ENCODE results near the gene IRF2. TPM values are rescaled to one million over a fixed set of nuclear protein-coding genes. Genes with fewer than 3 reads are reported as not detected.

IRF2 gene
- total RNA-seq, 1 experiment from 2014 or later, result 10.7 TPM

DNA sequence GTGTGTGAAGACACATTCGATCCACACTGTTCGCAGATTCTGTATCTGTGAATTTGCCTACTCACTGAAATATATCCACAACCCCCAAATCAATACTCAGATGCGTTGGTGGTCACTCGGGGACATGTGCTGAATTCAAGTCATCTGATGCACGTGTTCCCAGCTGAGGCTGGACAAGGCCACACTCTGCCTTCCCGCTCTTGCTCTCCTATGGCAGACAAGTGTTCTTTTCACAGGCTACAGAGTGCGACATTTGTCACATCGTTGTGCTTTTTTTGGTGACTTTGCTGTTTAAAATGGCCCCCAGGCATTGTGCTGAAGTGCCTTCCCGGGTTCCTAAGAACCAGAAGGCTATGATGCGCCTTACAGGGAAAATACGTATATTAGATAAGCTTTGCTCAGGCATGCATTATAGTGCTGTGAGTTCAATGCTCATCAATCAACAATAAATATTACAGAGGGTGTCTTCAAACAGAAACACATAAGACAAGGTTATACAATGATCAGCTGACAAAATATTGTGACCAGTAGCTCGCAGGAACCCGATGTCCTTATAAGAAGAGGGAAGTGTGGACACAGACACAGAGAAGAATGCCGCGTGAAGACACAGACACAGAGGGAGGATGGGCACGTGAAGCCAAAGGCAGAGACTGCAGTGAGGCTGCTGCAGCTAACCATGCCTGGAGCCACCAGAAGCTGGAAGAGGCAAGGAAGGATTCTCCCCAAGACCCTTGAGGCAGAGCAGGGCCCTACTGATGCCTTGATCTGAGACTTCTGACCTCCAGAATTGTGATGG is 42.0 kb downstream of the IRF2 start:
- DNase-seq (ENCODE audit: low read depth), result no peak

DNA sequence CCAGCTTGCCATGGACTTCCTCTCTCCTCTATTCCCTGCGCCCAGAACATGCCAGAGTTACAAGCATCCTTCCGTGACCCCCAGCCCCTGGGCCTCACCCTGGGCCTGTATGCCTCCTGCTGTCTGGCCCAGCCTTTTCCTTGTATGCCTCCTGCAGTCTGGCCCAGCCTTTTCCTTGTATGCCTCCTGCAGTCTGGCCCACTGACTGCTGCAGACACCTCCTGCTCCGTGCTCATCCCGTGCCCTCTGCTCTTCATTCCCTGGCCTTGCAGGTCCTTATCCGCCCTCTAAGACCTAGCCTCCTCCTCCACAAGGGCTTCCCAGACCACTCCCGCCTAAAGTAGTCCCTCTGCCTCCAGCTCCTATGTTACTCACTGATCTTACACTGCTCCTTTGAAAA is 44.2 kb downstream of the IRF2 start:
- DNase-seq (ENCODE audit: low read depth), result no peak

DNA sequence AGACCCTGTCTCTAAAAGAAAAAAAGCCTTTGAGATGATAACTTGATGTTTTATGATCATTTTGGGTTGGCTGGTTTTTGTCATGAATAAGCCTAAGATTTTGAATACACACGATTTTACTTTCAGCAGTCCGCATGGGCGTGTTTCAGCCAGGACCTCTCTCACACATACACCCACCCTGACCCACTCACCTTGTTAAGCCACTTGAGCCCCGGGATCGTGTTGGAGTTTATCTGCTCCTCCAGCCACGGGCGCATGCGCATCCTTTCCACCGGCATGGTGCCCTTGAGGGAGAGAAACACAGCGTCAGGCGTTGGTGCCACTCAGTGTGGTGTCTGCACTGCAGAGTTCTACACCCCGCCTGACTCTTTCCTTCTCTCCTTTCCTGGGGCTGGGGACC is 45.6 kb downstream of the IRF2 start:
- no peak for DNase-seq (ENCODE audit: low read depth)

DNA sequence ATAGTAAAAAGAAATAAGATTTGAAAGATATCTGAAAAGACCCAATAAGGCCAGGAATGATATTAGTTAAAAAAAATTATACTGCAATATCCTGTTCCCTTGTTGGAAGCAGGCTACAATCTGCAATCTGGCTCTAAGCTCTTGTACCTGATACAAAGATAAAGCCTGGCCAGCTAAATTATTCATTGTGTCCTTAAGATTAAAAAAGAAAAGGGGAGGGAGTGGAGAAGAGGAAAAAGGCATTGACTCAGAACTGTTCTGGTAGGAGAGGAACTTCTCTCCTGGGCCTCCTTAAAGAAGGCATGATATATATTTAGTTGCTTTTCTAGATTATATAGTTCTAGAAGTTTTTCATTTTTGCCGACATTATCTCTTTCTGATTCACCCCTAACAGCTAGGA is 46.7 kb downstream of the IRF2 start:
- no peak for DNase-seq (ENCODE audit: low read depth)

DNA sequence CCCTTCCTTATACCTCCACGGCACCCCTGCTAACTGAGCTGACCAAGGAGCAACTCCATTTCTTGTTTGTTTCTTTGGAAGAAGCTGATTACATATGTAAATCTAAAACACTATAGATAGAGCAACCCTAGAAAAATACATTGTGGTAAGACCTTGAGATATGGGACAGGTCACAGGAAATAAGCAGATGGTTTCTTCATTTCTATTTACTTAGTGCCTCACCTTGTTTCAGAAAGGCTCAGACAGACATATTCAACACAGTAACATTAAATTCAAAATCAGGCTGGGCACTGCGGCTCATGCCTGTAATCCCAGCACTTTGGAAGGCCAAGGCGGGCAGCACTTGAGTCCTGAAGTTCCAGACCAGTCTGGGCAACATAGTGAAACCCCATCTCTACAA is 47.3 kb downstream of the IRF2 start:
- DNase-seq (ENCODE audit: low read depth), result no peak

DNA sequence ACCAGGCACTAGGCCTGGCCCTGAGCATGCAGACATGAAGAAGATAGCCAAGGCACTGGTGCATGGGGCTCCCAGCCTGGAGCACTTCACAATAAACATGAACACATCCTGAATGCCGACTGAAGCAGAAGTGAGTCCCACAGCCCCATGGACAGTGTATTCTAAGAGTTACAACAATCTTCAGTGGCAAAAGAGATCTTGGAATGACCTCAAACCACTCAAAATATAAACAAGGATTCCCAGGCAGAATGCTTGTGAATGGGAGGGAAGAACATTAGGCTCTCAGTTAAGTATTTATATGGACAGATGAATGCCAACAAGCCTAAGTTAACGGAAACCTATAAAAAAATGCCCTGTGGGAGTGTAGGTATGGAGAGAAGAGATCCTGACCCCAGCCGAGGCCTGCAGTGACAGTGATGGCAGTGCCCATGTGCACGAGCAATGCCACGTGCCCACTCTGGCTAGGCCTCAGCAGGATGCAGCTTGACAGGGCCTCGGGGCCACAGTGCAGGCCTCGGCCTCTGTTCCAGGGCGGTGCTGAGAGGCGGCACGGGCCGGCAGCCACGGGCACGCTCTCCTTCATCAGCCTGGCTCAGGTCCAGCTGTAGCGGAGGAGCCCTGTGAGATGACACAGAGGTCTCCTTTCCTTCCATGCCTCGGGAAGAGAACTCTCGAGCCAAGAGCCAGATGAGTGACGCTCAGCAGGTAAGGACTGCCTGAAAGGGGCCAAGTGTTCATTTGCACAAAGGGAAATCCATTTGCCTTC is 49.2 kb downstream of the IRF2 start:
- no peak for DNase-seq (ENCODE audit: low read depth)

DNA sequence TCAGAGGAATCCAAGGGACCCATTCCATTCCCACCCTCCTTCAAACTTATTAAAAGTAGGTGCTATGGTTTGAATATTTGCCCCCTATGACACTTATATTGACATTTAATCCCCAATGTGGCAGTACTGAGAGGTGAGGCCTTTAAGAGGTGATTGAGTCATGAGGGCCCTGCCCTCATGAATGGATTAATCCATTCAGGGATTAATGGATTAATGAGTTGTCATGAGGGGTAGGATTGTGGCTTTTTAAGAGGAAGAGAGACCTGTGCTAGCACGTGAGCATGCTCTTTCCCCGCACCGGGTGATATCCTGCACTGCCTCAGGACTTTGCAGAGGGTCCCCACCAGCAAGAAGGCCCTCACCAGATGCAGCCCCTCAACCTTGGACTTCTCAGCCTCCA is 50.1 kb downstream of the IRF2 start:
- DNase-seq (ENCODE audit: low read depth), result no peak

DNA sequence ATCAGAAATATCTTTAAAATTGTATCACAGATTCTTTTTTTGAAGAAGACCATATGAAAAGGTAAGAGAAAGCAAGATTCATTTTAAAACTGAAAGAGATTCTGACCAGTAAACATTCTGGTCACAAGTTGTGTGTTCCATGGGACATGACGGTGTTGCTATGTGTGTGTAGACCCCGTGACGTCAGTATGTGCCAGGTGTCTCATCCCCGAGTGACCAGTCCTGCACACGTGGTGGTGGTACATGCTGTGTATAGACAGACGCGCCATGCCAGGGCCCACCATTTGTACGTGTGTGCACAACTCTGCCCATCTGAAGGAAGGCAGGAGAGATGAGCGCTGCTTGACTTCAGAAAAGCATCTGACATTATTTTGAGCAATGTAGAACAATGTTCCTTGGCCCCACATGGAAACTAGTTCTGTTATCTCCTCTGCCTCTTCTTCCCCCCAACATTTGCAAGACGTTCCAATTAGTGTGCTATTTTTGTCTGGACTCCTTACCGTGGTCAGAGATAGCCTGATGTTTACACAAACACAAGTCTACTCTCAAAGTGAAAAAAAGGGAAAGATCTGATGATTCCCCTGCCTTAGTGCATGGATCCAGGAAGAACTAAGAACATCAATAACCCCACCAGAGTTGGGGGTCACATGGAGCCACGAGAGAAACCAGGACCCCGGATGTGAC is 51.2 kb downstream of the IRF2 start:
- no peak for DNase-seq (ENCODE audit: low read depth)

DNA sequence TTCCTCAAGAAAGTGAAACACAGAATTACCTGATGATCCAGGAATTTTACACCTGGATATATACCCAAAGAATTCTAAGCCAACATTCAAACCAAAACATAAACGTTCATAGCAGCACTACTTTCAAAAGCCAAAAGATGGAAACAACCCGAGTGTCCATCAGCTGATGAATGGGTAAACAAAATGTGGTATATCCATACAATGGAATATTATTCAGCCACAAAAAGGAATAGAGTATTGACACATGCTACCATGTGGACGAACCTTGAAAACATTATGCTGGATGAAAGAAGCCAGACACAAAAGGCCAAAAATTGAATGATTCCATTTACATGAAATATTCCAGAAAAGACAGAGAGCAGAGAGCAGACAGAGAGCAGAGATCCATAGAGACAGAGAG is 52.0 kb downstream of the IRF2 start:
- no peak for DNase-seq (ENCODE audit: low read depth)

DNA sequence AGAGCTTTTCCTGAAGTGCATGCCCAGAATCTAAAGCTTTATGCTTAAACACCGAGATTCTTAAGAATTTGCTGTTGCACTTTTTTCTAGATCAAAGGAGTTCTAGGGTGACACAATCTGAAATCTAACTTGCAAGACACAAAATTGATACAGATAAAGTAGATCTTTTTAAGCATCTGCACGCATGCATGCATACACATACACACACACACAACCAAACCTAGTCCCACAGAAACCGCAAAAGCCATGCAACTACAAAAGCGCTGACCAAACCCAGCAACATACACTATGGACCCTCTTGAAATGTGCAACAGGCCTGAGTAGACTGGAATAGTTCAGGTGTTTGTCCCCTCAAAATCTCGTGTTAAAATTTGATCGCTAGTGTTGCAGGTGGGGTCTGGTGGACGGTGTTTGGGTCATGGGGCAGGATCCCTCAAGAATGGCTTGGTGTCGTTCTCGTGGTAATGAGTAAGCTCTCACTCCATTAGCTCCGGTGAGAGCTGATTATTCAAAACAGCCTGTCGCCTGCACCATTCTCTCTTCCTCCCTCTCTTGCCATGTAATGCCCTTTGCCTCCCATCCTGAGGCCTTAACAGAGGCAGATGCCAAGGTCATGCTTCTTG is 52.7 kb downstream of the IRF2 start:
- DNase-seq (ENCODE audit: low read depth), result no peak

DNA sequence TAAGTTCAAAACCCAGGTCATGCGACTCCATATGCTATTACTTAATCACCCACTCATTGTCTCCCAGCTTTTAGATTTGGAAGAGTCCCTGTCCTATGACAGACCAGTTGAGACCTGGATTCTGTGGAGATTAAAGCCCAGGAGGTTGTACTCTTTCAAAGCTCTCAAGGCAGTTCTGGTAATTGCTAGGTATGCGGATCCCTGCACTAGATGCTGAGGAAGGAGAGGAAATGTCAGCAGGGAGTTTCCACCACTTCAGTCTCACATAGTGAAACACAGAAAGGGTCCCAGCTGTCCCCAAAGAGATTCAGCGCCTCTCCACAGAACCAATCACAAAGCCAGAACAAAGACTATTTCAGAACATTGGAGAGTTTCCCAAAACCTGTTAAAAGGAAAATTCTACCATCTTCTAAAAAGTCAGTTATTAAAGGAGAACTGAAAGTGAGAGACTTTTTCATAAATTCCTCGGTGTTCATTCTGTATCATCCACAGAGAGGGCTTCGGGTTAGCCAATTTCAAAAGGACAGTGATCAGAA is 53.4 kb downstream of the IRF2 start:
- no peak for DNase-seq (ENCODE audit: low read depth)

DNA sequence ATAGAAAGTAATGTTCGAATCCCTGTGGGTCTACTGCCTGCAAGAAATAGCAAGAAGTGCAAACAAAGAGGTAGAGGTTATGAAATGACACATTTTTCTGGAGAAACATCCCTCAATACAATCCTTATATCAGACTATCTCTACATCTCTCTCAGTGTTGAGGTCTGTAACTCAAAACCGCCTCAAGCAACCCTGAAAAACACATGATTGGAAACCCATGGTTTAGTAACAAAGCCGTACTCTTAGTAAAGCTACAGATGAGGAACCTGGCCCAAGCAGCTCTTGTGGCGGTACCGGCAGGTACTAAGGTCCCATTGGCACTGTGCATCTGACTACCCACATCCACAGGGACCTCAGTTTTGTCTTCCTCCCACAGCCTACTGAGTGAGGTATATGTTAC is 53.9 kb downstream of the IRF2 start:
- DNase-seq (ENCODE audit: low read depth), result no peak

DNA sequence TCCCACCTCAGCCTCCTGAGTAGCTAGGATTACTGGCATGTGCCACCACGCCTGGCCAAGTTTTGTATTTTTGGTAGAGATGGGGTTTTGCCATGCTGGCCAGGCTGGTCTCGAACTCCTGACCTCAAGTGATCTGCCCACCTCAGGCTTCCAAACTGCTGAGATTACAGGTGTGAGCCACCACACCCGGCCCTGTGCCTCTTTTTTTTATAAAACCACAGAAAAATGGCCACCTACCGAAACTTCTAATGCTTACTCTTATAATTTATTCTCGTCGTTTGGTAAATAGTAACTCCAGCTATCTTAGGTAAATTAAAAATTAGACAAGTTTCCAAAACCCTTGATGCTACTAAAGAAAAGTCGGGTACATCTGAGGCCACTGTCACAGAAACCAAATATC is 54.4 kb downstream of the IRF2 start:
- no peak for DNase-seq (ENCODE audit: low read depth)

DNA sequence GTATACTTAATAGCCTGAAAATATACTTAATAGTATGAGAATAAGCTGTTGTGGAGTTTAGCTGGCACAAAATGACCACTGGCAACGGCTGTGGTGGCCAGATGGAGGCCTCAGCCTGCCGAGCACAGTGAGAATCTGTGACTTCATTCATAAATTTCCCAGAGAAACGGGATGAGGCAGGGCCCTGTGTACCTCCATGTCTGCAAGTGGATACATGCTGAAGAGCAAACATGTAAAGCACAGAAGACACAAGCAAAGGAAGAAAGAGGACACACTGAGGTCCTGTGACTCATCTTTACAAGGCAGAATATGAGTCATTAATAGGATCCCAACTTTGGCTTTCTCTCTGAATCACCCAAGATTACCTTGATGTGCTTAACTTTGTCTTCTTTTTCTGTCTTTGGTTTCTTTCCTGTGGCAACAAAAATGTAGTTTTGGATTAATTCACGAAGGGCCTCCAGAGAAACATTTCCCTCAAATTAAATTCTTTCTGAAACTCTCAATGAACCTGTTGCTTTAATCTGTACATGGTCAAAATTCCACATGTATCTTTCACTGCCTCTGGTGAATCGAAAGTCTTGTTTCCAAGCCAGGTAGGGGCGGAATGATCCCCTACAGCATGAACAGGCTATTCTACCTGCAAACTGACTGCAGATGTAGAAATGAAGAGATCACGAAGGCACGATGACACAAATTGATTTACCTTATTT is 56.4 kb downstream of the IRF2 start:
- DNase-seq (ENCODE audit: low read depth), result peak; percentile 57

DNA sequence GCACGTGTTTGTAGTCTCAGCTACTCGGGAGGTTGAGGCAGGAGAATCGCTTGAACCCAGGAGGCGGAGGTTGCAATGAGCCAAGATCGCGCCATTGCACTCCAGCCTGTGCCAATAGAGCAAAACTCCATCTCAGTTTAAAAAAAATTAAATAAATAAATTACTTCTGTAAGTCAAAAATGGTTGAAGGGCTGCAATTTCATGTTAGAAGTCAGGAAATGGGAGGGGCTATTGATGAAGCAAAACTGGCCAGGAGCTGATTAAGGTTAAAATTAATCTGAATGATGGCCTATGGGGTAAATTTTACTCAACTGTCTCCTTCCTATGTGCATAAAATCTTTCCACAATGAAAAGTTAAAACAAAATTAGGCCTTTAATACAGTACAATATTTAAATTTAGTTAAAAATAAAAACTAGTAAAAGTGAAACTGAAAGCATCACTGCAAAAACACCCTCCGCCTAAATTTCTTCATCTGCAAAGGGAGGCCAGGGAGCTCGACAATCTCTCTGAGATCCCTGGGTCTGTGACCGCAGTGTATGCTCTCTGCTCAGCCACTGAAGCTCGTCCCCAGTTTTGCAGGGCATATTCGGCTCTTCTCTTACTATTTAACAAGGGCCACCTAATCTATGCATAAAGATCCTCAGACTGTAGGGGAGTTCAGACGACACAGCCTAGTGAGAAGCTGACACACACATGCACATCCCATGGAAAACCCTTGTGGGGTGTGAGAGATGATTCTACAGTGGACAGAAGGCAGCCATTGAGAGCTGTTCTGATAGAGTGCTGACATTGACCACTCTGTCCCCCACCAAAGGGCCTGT is 57.2 kb downstream of the IRF2 start:
- peak; percentile 13 for DNase-seq (ENCODE audit: low read depth)

DNA sequence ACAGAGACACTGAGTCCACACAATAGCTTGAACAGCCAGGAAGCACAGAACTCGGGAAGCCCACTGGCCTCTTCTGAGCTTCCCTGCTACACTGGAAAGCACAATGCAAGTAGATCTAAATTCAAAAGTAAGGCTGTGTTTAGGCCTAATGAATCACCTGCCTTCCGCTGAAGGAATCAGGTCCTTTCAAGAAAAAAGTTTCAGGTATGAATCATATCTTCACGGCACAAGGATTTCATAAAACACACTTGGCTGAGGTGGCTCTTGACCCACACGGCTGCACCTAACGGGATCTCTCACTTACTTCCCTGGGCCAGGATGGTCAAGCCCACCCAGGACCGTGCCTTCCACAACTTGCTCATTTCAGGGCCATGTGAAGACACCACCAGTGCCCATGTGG is 59.3 kb downstream of the IRF2 start:
- DNase-seq (ENCODE audit: low read depth), result no peak

DNA sequence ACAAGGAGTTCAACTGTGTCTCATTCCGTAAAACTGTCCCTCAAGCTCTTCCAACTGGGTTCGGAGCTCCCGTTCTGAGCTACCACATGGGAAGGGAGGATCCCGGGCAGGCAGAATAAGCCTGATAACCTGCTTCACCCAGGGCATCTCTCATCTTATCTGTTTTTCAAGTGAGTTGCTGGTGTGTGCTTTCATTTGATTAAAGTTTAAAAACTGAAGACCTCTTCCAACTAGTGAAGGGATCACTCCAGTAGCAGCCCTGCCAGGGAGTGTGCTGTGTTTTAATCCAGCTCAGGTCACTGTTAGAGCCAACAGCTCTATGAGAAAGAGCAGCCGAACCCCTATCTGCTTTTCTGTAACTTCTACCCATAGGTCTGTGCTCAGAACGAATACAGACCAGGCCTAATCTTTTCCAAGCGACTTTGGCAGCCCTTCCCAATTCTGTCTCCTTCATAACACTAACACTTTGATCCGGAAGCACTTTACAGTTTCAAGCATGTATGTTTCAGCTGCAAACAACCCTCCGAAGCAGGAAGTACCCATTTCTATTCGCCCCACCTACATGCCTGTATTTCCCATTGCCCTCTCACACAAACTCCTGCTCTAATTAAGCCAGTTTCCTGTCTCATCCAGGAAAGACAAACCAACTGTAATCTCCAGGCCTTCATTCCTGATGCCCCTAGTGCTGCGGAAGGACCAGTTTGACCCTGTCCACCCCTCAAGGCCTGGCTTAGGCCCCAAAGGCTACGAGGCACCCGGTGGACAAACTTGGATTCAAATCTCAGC is 60.9 kb downstream of the IRF2 start:
- no peak for DNase-seq (ENCODE audit: low read depth)

DNA sequence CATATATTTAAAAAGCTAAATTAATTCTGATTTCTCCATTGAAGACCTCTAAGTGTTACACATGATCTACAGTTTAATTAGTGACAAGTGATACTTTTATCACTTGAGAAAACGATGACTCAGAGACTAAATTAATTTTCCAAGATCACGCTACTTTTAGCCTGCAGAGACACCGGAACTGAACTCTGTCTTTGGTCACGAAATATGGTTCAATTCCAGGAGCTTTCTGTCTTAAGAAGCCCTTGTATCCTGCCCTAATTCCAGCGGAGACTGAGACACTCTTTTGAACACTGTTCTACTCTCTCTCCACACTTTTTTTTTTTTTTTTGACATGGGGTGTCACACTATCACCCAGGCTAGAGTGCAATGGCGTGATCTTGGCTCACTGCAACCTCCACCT is 63.6 kb downstream of the IRF2 start:
- no peak for DNase-seq (ENCODE audit: low read depth)

DNA sequence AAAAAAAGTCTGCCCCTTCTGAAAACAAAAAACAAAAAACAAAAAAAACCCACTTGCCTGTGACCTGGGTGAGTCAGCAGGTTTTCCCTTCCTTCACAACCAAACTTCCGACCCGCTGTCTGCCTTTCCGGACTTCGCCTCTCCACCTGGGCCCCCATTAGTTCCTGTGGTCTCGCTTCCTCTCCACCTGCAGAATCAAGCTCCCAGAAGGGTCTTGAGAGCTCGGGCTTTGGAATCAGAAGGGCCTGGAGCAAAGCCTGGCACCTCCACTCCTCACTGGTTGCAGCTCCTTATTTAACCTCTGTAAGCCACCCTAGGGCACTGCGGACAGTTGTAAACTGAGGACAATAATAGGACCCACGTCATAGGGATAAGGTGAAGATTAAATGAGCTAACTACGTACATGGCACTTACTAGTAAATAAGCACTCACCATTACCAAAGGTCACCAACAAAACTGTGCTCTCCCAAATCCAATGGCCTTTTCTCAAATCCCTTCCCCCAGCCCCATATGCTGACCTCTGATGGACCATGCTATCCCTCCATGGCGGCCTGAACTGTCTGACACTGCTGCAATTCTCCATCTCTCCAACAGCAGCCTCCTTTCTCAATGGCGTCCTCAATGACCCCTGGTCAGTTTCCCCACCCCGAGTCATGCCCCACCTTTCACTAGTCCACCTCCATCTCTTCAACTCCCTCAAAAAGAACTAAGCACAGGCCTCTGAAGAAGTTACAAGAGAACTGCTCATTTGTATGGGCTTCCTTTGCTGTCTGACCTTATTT is 64.2 kb downstream of the IRF2 start:
- DNase-seq (ENCODE audit: low read depth), result no peak
